A549 (cell line): ENCODE measurements around the gene SND1. TPM values are rescaled to one million over a fixed set of nuclear protein-coding genes. Genes with fewer than 3 reads are reported as not detected.

Experiments used
- ATAC-seq, 2 experiments: fragments of 200-7000 bp in 1 of 2; fragments of >200 bp in 1 of 2; cut with Nextera tagmentation in 1 of 2; cut with Tn5 transposase in 1 of 2; 3 replicates each; pipeline versions ENCODE4 v1.8.0 to v1.9.1; 2018 to 2020; ENCODE audit warnings: mild to moderate bottlenecking in 1 of 2, moderate library complexity in 1 of 2
- CTCF ChIA-PET: fragments of 300-600 bp; sonication (Branson Sonifier 250); formaldehyde crosslinking; extraction: SDS; loops from one replicate; lab custom pipeline; 2021; ENCODE audit warnings: antibody characterized with exemption, inconsistent platforms; lab: Yijun Ruan, JAX
- POLR2A ChIA-PET: fragments of 350-600 bp; formaldehyde crosslinking; extraction: SDS; loops from one replicate; lab custom pipeline; 2021; ENCODE audit warnings: antibody characterized with exemption, inconsistent platforms; lab: Yijun Ruan, JAX
- DNase-seq, 2 experiments: peaks; one replicate each; pipeline versions ENCODE4 v3.0.0 to v3.0.0-alpha.2; 2011 to 2016; ENCODE audit warnings: low read depth in 1 of 2, low spot score in 1 of 2
- FAIRE-seq: peaks from 2 replicates; lab custom pipeline; 2011; peaks lifted over from hg19 to GRCh38; lab: Jason Lieb, UNC
- H3K27ac ChIP-seq, 2 experiments: fragments of >200 bp; sonication (Bioruptor Twin); formaldehyde crosslinking; 3 replicates each; pipeline ENCODE4 v1.5.1; 2016 to 2017
- H3K4me1 ChIP-seq: fragments of >200 bp; sonication (Bioruptor Twin); formaldehyde crosslinking; 3 replicates; pipeline ENCODE4 v1.6.1; 2016
- H3K4me2 ChIP-seq: fragments of >200 bp; sonication (Bioruptor Twin); formaldehyde crosslinking; 3 replicates; pipeline ENCODE4 v1.6.1; 2016
- H3K4me3 ChIP-seq: fragments of >200 bp; sonication (Bioruptor Twin); formaldehyde crosslinking; 3 replicates; pipeline ENCODE4 v1.5.1; 2016
- H3K9me3 ChIP-seq: fragments of >200 bp; sonication (Bioruptor Twin); formaldehyde crosslinking; 3 replicates; pipeline ENCODE4 v1.6.1; 2016
- CBX2 ChIP-seq: fragments of 200-600 bp; sonication (generic); IDR thresholded peaks from 2 replicates; pipeline ENCODE4 v1.6.1; 2016; ENCODE audit warnings: low read depth, mild to moderate bottlenecking, borderline replicate concordance
- CBX8 ChIP-seq: fragments of 200-600 bp; sonication (generic); IDR thresholded peaks from 2 replicates; pipeline ENCODE4 v1.6.1; 2016
- EHMT2 ChIP-seq: fragments of 200-600 bp; sonication (generic); IDR thresholded peaks from 2 replicates; pipeline ENCODE4 v1.6.1; 2016; ENCODE audit warnings: antibody characterized with exemption, low read depth, mild to moderate bottlenecking, moderate library complexity
- EP300 ChIP-seq, 2 experiments: fragments of >200 bp; sonication (Bioruptor Twin); formaldehyde crosslinking; IDR thresholded peaks; 2 replicates in 1 of 2; 3 replicates in 1 of 2; pipeline ENCODE4 v1.6.1; 2016 to 2017
- ESRRA ChIP-seq: fragments of 150-350 bp; IDR thresholded peaks from 2 replicates; pipeline ENCODE4 v1.6.1; 2014; ENCODE audit warnings: mild to moderate bottlenecking, low read length, borderline replicate concordance
- FOSB ChIP-seq: fragments of 250-450 bp; sonication (Bioruptor Pico); IDR thresholded peaks from 2 replicates; pipeline ENCODE4 v1.5.0; 2020; ENCODE audit warnings: mild to moderate bottlenecking, moderate library complexity
- GATA3 ChIP-seq: IDR thresholded peaks from 2 replicates; pipeline ENCODE4 v1.6.1; 2012; ENCODE audit warnings: borderline replicate concordance
- HDAC2 ChIP-seq: fragments of 200-600 bp; sonication (generic); IDR thresholded peaks from 2 replicates; pipeline ENCODE4 v1.6.1; 2016
- HOXB13 ChIP-seq: fragments of 250-450 bp; sonication (Bioruptor Pico); IDR thresholded peaks from 2 replicates; pipeline ENCODE4 v1.5.0; 2020; ENCODE audit warnings: low read depth, mild to moderate bottlenecking, moderate library complexity
- JUNB ChIP-seq: fragments of >200 bp; sonication (Bioruptor Twin); formaldehyde crosslinking; IDR thresholded peaks from 2 replicates; pipeline ENCODE4 v1.6.1; 2016
- KDM1A ChIP-seq: fragments of 200-600 bp; sonication (generic); IDR thresholded peaks from 2 replicates; pipeline ENCODE4 v1.6.1; 2016; ENCODE audit warnings: low read depth, mild to moderate bottlenecking
- KDM5A ChIP-seq: fragments of 200-600 bp; sonication (generic); IDR thresholded peaks from 2 replicates; pipeline ENCODE4 v1.6.1; 2016; ENCODE audit warnings: antibody characterized with exemption, mild to moderate bottlenecking
- MAZ ChIP-seq: fragments of 150-350 bp; IDR thresholded peaks from 2 replicates; pipeline ENCODE4 v1.6.1; 2014; ENCODE audit warnings: antibody characterized with exemption, low read depth, low read length, borderline replicate concordance
- NR3C1 ChIP-seq: fragments of >200 bp; sonication (Bioruptor Twin); formaldehyde crosslinking; IDR thresholded peaks from 3 replicates; pipeline ENCODE4 v1.6.1; 2017
- PHF8 ChIP-seq: fragments of 200-600 bp; sonication (generic); IDR thresholded peaks from 2 replicates; pipeline ENCODE4 v1.6.1; 2016; ENCODE audit warnings: low read depth, mild to moderate bottlenecking, antibody characterized with exemption, moderate library complexity, borderline replicate concordance
- POLR2A ChIP-seq: IDR thresholded peaks from 2 replicates; pipeline ENCODE4 v1.6.1; 2012; ENCODE audit warnings: mild to moderate bottlenecking, low read length
- POLR2AphosphoS2 ChIP-seq: conservative IDR thresholded peaks from 2 replicates; pipeline ENCODE4 v1.6.1; 2012; ENCODE audit warnings: low read length, improper control_type of control experiment, inconsistent platforms
- RAD21 ChIP-seq, 2 experiments: fragments of >200 bp in 1 of 2; sonication (Bioruptor Twin) in 1 of 2; formaldehyde crosslinking in 1 of 2; IDR thresholded peaks in 1 of 2; conservative IDR thresholded peaks in 1 of 2; 2 replicates in 1 of 2; 3 replicates in 1 of 2; pipeline ENCODE4 v1.6.1; 2012 to 2018; ENCODE audit warnings: inconsistent platforms in 1 of 2
- RARB ChIP-seq: fragments of 250-450 bp; sonication (Bioruptor Pico); IDR thresholded peaks from 2 replicates; pipeline ENCODE4 v1.8.0; 2021; ENCODE audit warnings: mild to moderate bottlenecking, moderate library complexity
- RCOR1 ChIP-seq: fragments of 150-350 bp; IDR thresholded peaks from 2 replicates; pipeline ENCODE4 v1.6.1; 2014; ENCODE audit warnings: antibody characterized with exemption, low read length, low read depth
- RFX5 ChIP-seq: fragments of 450-650 bp; IDR thresholded peaks from 2 replicates; pipeline ENCODE4 v1.7.1; 2014; ENCODE audit warnings: antibody characterized with exemption, mild to moderate bottlenecking, moderate library complexity
- SMC3 ChIP-seq: fragments of >200 bp; sonication (Bioruptor Twin); formaldehyde crosslinking; IDR thresholded peaks from 3 replicates; pipeline ENCODE4 v1.6.1; 2018; ENCODE audit warnings: inconsistent platforms
- ZFP36 ChIP-seq: fragments of 450-650 bp; IDR thresholded peaks from 2 replicates; pipeline ENCODE4 v1.6.1; 2014; ENCODE audit warnings: borderline replicate concordance; ENCODE audit not compliant: partially characterized antibody
- ZNF302 ChIP-seq: fragments of 250-450 bp; sonication (Bioruptor Pico); IDR thresholded peaks from 2 replicates; pipeline ENCODE4 v1.9.0; 2021; ENCODE audit warnings: inconsistent platforms, mild to moderate bottlenecking, moderate library complexity
- ZSCAN20 ChIP-seq: fragments of 250-450 bp; sonication (Bioruptor Pico); IDR thresholded peaks from 2 replicates; pipeline ENCODE4 v1.8.0; 2022; ENCODE audit warnings: mild to moderate bottlenecking, moderate library complexity
- WGBS: methylation state at CpG from one replicate; pipeline ENCODE4 v1.1.6; 2017; ENCODE audit errors: missing lambda C conversion rate; 5-methylcytosine and 5-hydroxymethylcytosine counted together
- polyA plus RNA-seq, 4 experiments: library from polyadenylated mRNA; depleted of rRNA in 3 of 4; stranded (reverse); fragments of >200 nt; fragmentation: RNase III in 1 of 4; extraction: RNeasy Plus Mini Kit Qiagen cat#74134 plus additional on column Dnase treatment in 1 of 4; gene quantifications; 2 replicates in 3 of 4; 3 replicates in 1 of 4; pipeline ENCODE4 v1.2.3, GENCODE V29; 2011 to 2017
- TF ChIP-seq, protein P1 (sequence below): fragments of 200-600 bp; sonication (generic); IDR thresholded peaks from 2 replicates; pipeline ENCODE4 v1.6.1; 2016; ENCODE audit warnings: antibody characterized with exemption, mild to moderate bottlenecking, moderate library complexity
- TF ChIP-seq, protein P2 (sequence below): fragments of >200 bp; sonication (Bioruptor Twin); formaldehyde crosslinking; IDR thresholded peaks from 3 replicates; pipeline ENCODE4 v1.5.1; 2016
- TF ChIP-seq, protein P3 (sequence below): IDR thresholded peaks from 2 replicates; pipeline ENCODE4 v1.6.1; 2012
- TF ChIP-seq, protein P4 (sequence below): fragments of 150-350 bp; IDR thresholded peaks from 2 replicates; pipeline ENCODE4 v1.6.1; 2014; ENCODE audit warnings: low read depth, mild to moderate bottlenecking, low read length
- TF ChIP-seq, protein P5 (sequence below): fragments of 250-450 bp; sonication (Bioruptor Pico); IDR thresholded peaks from 2 replicates; pipeline ENCODE4 v1.5.0; 2021; ENCODE audit warnings: mild to moderate bottlenecking, moderate library complexity, borderline replicate concordance

The SND1 gene
- polyA plus RNA-seq, 2 of the 4 experiments (the other 2 are of a cell fraction): 102 to 138 TPM

DNA sequence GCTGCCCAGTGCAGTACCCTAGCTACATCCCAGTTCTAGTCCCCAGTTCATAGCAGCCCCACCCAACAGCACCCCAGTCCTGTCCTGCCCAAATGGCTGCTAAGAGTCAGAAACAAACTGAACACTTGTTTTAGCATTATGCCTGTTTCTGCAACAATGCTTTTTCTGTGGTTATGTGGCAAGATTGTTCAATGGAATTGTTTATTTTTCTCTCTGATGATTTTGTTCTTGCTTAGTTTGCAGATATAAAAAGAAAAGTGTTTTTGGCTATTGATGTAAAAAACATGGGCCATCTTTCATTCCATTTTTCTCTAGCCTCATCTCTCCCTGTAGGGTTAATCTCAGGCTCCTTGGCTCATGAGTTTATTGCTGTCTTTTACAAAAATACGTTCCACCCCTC is 336.8 kb downstream of the SND1 start (continued):
- TF ChIP-seq, protein P1, sequence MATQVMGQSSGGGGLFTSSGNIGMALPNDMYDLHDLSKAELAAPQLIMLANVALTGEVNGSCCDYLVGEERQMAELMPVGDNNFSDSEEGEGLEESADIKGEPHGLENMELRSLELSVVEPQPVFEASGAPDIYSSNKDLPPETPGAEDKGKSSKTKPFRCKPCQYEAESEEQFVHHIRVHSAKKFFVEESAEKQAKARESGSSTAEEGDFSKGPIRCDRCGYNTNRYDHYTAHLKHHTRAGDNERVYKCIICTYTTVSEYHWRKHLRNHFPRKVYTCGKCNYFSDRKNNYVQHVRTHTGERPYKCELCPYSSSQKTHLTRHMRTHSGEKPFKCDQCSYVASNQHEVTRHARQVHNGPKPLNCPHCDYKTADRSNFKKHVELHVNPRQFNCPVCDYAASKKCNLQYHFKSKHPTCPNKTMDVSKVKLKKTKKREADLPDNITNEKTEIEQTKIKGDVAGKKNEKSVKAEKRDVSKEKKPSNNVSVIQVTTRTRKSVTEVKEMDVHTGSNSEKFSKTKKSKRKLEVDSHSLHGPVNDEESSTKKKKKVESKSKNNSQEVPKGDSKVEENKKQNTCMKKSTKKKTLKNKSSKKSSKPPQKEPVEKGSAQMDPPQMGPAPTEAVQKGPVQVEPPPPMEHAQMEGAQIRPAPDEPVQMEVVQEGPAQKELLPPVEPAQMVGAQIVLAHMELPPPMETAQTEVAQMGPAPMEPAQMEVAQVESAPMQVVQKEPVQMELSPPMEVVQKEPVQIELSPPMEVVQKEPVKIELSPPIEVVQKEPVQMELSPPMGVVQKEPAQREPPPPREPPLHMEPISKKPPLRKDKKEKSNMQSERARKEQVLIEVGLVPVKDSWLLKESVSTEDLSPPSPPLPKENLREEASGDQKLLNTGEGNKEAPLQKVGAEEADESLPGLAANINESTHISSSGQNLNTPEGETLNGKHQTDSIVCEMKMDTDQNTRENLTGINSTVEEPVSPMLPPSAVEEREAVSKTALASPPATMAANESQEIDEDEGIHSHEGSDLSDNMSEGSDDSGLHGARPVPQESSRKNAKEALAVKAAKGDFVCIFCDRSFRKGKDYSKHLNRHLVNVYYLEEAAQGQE: no peak

DNA sequence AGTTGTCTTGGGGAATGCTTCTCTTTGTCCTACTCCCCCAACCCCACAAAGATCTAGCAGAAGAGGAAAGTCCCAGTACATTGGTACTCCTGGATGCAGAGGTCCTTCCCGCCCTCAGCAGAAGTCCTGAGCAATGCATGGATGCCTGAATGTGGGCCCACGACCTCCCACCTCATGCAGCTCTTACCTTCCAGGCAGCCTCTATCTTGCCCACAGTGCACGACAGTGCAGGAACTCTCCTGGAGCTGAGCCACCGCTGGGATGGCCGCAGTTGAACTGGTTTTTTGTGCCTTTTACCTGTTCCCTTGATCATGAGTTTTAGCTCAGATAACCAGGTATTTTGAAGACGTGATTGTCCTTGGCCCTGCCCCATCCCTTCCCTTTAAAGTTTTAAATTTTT is 341.3 kb downstream of the SND1 start:
- WGBS: 91% methylated on average over 6 of the region's 6 CpGs
- no peak for ATAC-seq
- no peaks in the 10 kb centered on the region for H3K9me3 ChIP-seq
- no peak for DNase-seq
- peaks cover 11% of the 10 kb centered on the region; the same call in 2 of the 3 replicates for H3K4me1 ChIP-seq
- ChIA-PET CTCF (interaction anchor here (1.1 kb wide), 1 partner anchor 10 kb away, joined by 3 read pairs; no protein-coding TSS in a partner anchor), POLR2A (no interaction called here)
- no peak for FAIRE-seq
- no peak overlapping the region for H3K4me2 ChIP-seq
- H3K4me3 ChIP-seq: no peak overlapping the region
- TF ChIP-seq HOXB13 (CRISPR knock-in tag) (no peak), GATA3 (no peak), EHMT2 (no peak), RAD21 (conservative IDR thresholded peaks at IDR 0.05 in 1 of 2, IDR thresholded peaks at IDR 0.05 in 1 of 2) (no peak), SMC3 (no peak), ESRRA (no peak), CBX8 (no peak), FOSB (CRISPR knock-in tag) (no peak), ZFP36 (no peak), HDAC2 (no peak), RARB (no peak), EP300 (IDR thresholded peaks at IDR 0.05) (no peak), NR3C1 (no peak), ZNF302 (CRISPR knock-in tag) (no peak), RFX5 (no peak)
- TF ChIP-seq, protein P2, sequence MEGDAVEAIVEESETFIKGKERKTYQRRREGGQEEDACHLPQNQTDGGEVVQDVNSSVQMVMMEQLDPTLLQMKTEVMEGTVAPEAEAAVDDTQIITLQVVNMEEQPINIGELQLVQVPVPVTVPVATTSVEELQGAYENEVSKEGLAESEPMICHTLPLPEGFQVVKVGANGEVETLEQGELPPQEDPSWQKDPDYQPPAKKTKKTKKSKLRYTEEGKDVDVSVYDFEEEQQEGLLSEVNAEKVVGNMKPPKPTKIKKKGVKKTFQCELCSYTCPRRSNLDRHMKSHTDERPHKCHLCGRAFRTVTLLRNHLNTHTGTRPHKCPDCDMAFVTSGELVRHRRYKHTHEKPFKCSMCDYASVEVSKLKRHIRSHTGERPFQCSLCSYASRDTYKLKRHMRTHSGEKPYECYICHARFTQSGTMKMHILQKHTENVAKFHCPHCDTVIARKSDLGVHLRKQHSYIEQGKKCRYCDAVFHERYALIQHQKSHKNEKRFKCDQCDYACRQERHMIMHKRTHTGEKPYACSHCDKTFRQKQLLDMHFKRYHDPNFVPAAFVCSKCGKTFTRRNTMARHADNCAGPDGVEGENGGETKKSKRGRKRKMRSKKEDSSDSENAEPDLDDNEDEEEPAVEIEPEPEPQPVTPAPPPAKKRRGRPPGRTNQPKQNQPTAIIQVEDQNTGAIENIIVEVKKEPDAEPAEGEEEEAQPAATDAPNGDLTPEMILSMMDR: no peak
- TF ChIP-seq, protein P3, sequence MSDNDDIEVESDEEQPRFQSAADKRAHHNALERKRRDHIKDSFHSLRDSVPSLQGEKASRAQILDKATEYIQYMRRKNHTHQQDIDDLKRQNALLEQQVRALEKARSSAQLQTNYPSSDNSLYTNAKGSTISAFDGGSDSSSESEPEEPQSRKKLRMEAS: no peak
- TF ChIP-seq, all 56 proteins: peak for 0
- no peak overlapping the region for H3K27ac ChIP-seq

DNA sequence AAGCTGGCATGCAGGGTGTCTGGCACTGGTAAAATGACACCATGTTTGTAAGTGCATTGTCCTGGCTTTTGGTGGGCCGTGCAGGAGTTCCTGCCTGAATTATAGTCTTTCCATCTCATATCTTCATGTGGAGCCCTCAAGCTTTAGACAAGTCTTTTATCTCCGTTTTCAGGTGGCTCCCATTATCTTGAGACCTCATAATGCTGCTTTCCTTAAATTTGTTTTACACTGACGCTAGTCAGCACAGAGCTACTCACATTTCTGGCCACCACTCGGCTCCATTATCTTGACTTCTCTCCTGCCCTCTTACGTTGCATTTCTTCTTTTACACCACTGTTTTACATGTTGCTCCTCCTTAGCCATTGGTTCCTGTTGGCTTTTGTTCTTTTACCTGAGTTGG is 342.0 kb downstream of the SND1 start:
- ChIA-PET CTCF (interaction anchor here (1.1 kb wide), 1 partner anchor 9 kb away, joined by 3 read pairs; no protein-coding TSS in a partner anchor), POLR2A (no interaction called here)
- Histone ChIP-seq H3K4me1 (peaks cover 11% of the 10 kb centered on the region; the same call in 2 of the 3 replicates), H3K9me3 (no peaks in the 10 kb centered on the region), H3K27ac (no peak overlapping the region), H3K4me2 (no peak overlapping the region), H3K4me3 (no peak overlapping the region)
- no peak for FAIRE-seq
- WGBS: 94% methylated on average over 5 of the region's 5 CpGs
- ATAC-seq: no peak
- no peak for DNase-seq
- TF ChIP-seq RCOR1: no peak
- no peak for TF ChIP-seq SMC3
- TF ChIP-seq POLR2AphosphoS2: no peak
- TF ChIP-seq POLR2A: no peak
- TF ChIP-seq ZSCAN20 (CRISPR knock-in tag): no peak
- no peak for TF ChIP-seq CBX2
- no peak for TF ChIP-seq PHF8
- no peak for TF ChIP-seq JUNB
- no peak for TF ChIP-seq RAD21 (conservative IDR thresholded peaks at IDR 0.05 in 1 of 2, IDR thresholded peaks at IDR 0.05 in 1 of 2)
- TF ChIP-seq, protein P4, sequence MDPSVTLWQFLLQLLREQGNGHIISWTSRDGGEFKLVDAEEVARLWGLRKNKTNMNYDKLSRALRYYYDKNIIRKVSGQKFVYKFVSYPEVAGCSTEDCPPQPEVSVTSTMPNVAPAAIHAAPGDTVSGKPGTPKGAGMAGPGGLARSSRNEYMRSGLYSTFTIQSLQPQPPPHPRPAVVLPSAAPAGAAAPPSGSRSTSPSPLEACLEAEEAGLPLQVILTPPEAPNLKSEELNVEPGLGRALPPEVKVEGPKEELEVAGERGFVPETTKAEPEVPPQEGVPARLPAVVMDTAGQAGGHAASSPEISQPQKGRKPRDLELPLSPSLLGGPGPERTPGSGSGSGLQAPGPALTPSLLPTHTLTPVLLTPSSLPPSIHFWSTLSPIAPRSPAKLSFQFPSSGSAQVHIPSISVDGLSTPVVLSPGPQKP: no peak
- no peak for TF ChIP-seq KDM5A
- no peak for TF ChIP-seq MAZ
- TF ChIP-seq, protein P5, sequence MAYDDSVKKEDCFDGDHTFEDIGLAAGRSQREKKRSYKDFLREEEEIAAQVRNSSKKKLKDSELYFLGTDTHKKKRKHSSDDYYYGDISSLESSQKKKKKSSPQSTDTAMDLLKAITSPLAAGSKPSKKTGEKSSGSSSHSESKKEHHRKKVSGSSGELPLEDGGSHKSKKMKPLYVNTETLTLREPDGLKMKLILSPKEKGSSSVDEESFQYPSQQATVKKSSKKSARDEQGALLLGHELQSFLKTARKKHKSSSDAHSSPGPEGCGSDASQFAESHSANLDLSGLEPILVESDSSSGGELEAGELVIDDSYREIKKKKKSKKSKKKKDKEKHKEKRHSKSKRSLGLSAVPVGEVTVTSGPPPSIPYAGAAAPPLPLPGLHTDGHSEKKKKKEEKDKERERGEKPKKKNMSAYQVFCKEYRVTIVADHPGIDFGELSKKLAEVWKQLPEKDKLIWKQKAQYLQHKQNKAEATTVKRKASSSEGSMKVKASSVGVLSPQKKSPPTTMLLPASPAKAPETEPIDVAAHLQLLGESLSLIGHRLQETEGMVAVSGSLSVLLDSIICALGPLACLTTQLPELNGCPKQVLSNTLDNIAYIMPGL (CRISPR knock-in tag): no peak
- TF ChIP-seq CBX8: no peak
- no peak for TF ChIP-seq KDM1A
